OCI-LY1 (cell line): ENCODE measurements around the gene ANTKMT.
A peak's percentile ranks its signal among the peaks of the same experiment; 100 is the strongest.

Experiments used
- H2AFZ ChIP-seq: fragments of 200-600 bp; sonication (generic), shearing (Covaris generic); 2 replicates; pipeline ENCODE4 v1.6.0; 2014; ENCODE audit warnings: antibody characterized with exemption, mild to moderate bottlenecking, low read length
- H3F3A ChIP-seq: fragments of 200-600 bp; sonication (generic), shearing (Covaris generic); 2 replicates; pipeline ENCODE4 v1.6.0; 2014; ENCODE audit warnings: mild to moderate bottlenecking, antibody characterized with exemption, low read length, moderate library complexity; ENCODE audit not compliant: insufficient read depth
- H3K27ac ChIP-seq: fragments of 200-600 bp; sonication (generic); 2 replicates; pipeline ENCODE4 v1.5.1; 2014; ENCODE audit warnings: low read length, mixed run types, mild to moderate bottlenecking, low read depth; ENCODE audit not compliant: poor library complexity, severe bottlenecking
- H3K27me3 ChIP-seq: fragments of 200-600 bp; sonication (generic); 2 replicates; pipeline ENCODE4 v1.6.0; 2014; ENCODE audit warnings: antibody characterized with exemption, mild to moderate bottlenecking, low read length, moderate library complexity; ENCODE audit not compliant: insufficient read depth
- H3K36me3 ChIP-seq: fragments of 200-600 bp; sonication (generic); 2 replicates; pipeline ENCODE4 v1.6.1; 2014; ENCODE audit warnings: mild to moderate bottlenecking, antibody characterized with exemption, low read length, moderate library complexity, mixed read lengths; ENCODE audit not compliant: insufficient read depth
- H3K4me1 ChIP-seq: fragments of 200-600 bp; sonication (generic); 2 replicates; pipeline ENCODE4 v1.5.1; 2014; ENCODE audit warnings: mild to moderate bottlenecking, low read length, moderate library complexity; ENCODE audit not compliant: insufficient read depth, severe bottlenecking
- H3K4me2 ChIP-seq: fragments of 200-600 bp; sonication (generic), shearing (Covaris generic); 2 replicates; pipeline ENCODE4 v1.6.1; 2014; ENCODE audit warnings: low read length
- H3K4me3 ChIP-seq: fragments of 200-600 bp; sonication (generic); 2 replicates; pipeline ENCODE4 v1.5.1; 2014; ENCODE audit warnings: low read length, low read depth, mild to moderate bottlenecking, mixed read lengths; ENCODE audit not compliant: poor library complexity, severe bottlenecking
- H3K79me2 ChIP-seq: fragments of 200-600 bp; shearing (Covaris generic); 2 replicates; pipeline ENCODE4 v1.6.1; 2016; ENCODE audit warnings: mixed run types, low read length, mixed read lengths; ENCODE audit not compliant: insufficient read depth
- H3K9ac ChIP-seq: fragments of 200-600 bp; sonication (generic), shearing (Covaris generic); 2 replicates; pipeline ENCODE4 v1.6.1; 2014; ENCODE audit warnings: mild to moderate bottlenecking, low read length, mixed read lengths
- H3K9me2 ChIP-seq: fragments of 200-600 bp; sonication (generic), shearing (Covaris generic); 2 replicates; pipeline ENCODE4 v1.6.1; 2014; ENCODE audit warnings: low read depth, mild to moderate bottlenecking, low read length, mixed read lengths
- H3K9me3 ChIP-seq: fragments of 200-600 bp; shearing (Covaris generic); 2 replicates; pipeline ENCODE4 v1.6.1; 2014; ENCODE audit warnings: low read length, mixed read lengths
- H4K20me1 ChIP-seq: fragments of 200-600 bp; sonication (generic), shearing (Covaris generic); 2 replicates; pipeline ENCODE4 v1.6.0; 2016; ENCODE audit warnings: mild to moderate bottlenecking, low read length; ENCODE audit not compliant: insufficient read depth
- CTCF ChIP-seq: fragments of 200-600 bp; sonication (generic), shearing (Covaris generic); IDR thresholded peaks from 2 replicates; pipeline ENCODE4 v1.5.1; 2017; ENCODE audit warnings: mild to moderate bottlenecking, antibody characterized with exemption, low read length, moderate library complexity, mixed read lengths
- EZH2 ChIP-seq: fragments of 200-600 bp; sonication (generic), shearing (Covaris generic); IDR thresholded peaks from 2 replicates; pipeline ENCODE4 v1.8.0; 2017; ENCODE audit warnings: borderline replicate concordance, mixed run types, mild to moderate bottlenecking, antibody characterized with exemption, low read length, moderate library complexity, mixed read lengths

Gene ANTKMT

DNA sequence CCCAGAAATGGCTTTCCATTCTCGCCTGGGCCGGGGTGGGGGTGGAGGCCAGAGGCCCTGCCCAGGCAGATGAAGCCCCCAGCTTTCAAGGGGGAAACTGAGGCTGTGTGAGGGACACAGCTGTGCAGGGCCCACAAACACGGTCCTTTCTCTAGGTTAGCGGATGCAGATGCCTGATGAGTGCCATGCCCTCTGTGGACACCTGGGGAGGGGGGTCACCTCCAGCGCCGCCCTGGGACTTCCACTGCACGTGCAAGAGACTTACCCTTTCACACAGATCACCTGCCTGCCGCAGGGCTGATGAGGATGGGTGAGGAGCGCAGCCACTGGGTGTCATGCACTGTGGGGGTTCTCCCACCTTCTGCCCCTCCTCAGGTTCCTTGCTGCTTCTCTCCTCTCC is 2.6 kb upstream of the ANTKMT start:
- H2AFZ ChIP-seq = no peak overlapping the region
- H3K27me3 ChIP-seq = peaks cover 18% of the 10 kb centered on the region
- no peaks in the 10 kb centered on the region for H4K20me1 ChIP-seq
- no peak overlapping the region for H3K4me2 ChIP-seq
- no peaks in the 10 kb centered on the region for H3K79me2 ChIP-seq
- no peaks in the 10 kb centered on the region for H3F3A ChIP-seq
- H3K4me1 ChIP-seq = peaks cover 40% of the 10 kb centered on the region
- H3K36me3 ChIP-seq = peaks cover 8% of the 10 kb centered on the region
- no peak overlapping the region for H3K27ac ChIP-seq
- no peaks in the 10 kb centered on the region for H3K9me2 ChIP-seq
- H3K9ac ChIP-seq = no peak overlapping the region
- TF ChIP-seq EZH2 = no peak
- TF ChIP-seq CTCF = no peak
- H3K9me3 ChIP-seq = no peaks in the 10 kb centered on the region
- H3K4me3 ChIP-seq = no peak overlapping the region

DNA sequence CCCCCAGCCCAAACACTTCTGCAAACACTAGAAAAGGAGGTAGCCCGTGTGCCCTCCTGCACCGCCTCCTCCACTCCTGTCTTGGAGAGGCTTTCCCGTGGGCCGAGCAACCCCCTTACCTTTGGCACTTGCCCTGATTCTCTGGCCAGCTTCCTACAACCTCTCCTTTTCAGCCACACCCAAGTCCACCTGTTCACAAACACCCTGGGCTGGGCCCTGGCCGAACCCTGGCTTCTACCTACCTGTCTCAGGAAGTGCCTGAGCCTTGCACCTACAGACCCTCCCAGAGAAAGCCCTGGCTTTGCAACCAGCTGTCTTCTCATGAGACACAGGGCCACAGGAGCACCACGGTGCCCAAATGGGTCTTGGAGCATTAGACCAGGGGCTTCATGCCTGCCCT is 2.0 kb upstream of the ANTKMT start:
- Histone ChIP-seq H3K27ac (no peak overlapping the region), H2AFZ (no peak overlapping the region), H3K27me3 (peaks cover 18% of the 10 kb centered on the region), H3K9ac (no peak overlapping the region), H3K36me3 (peaks cover 8% of the 10 kb centered on the region), H3K4me2 (no peak overlapping the region), H3K79me2 (no peaks in the 10 kb centered on the region), H3K4me3 (no peak overlapping the region), H3K4me1 (peaks cover 42% of the 10 kb centered on the region), H3K9me2 (no peaks in the 10 kb centered on the region), H4K20me1 (no peaks in the 10 kb centered on the region), H3K9me3 (no peaks in the 10 kb centered on the region), H3F3A (no peaks in the 10 kb centered on the region)
- TF ChIP-seq CTCF (no peak), EZH2 (no peak)

- H3K27ac ChIP-seq = no peak overlapping the region
- no peaks in the 10 kb centered on the region for H4K20me1 ChIP-seq
Observed at GRCh38 chr16:719815-720446, 1.0 kb upstream of the ANTKMT start.

More at GRCh38 chr16:719815-720446, 1.0 kb upstream of the ANTKMT start:
- H3K9ac ChIP-seq = peak overlapping the region; percentile 93
- peaks cover 8% of the 10 kb centered on the region for H3K36me3 ChIP-seq
- H3K4me3 ChIP-seq = peak overlapping the region; percentile 89
- H2AFZ ChIP-seq = no peak overlapping the region
- H3K9me3 ChIP-seq = no peaks in the 10 kb centered on the region
- H3K4me2 ChIP-seq = peak overlapping the region; percentile 93
- H3K79me2 ChIP-seq = no peaks in the 10 kb centered on the region
- no peaks in the 10 kb centered on the region for H3F3A ChIP-seq
- H3K9me2 ChIP-seq = no peaks in the 10 kb centered on the region
- TF ChIP-seq CTCF (peak; percentile 6; the same call in 1 of the 2 replicates), EZH2 (no peak)
- H3K4me1 ChIP-seq = peaks cover 36% of the 10 kb centered on the region
- peaks cover 12% of the 10 kb centered on the region for H3K27me3 ChIP-seq
